Left hindlimb (tissue), 1 donor: ENCODE data around the gene MARCHF9.

Experiments
- DNase-seq: peaks from one replicate; pipeline ENCODE4 v3.0.0-alpha.2; 2018

Gene MARCHF9

DNA sequence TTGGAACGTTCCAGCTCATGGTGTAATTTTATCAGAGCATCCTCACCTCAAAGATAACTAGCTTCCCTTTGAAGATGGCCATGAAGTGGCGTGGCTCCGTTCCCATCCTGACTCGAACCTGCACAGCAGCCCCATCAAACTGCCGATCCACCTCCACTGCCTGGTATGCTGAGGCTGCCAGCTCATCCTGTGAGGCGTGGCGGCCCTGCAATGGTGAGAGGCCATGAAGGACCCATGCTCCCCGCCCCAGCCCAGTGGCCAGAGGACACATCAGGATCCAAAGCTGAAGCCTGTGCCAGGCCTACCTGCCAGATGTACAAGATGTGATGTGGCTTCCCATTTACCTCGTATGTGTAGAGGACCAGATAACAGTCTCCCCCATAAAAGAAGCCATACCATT, 52.4 kb downstream of the MARCHF9 start:
- no peak for DNase-seq

DNA sequence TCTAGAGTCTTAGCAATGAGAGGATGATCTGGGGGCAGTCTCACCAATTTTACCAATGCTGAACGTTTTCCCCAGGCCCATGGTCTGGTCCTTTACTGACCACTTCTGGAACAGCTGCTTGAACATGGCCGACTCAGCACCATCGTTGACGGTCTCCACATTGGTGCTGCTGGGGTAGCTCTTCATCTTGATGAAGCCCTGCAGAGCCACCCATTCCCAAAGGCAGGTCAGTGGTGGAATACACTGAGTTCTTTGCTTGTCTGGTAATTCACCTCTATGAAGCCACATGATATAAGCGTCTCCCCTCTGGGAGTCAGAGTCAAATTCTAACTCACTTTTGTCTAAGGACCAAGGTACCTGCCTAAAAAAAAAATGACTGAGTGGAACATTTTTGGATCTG, 53.4 kb downstream of the MARCHF9 start:
- DNase-seq: no peak

DNA sequence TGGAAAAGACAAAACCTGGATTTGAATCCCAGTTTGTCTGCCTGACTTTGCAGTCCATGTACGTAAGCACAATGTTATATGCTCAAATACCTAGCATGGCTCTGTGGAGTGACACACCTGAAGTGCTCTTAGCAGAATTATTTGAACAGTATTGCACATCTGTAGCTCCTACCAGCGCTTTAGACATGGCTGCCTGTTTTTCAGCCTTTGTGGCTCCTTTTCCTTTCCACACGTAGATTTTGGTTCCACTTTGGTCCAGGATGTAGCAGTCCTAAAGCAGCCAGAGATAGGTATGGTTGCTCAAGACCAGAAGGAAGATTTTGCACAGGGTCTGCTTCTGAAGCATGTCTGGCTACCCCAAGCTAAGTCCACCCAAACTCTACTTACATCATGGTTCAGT, 54.5 kb downstream of the MARCHF9 start:
- DNase-seq: no peak
